ENCODE measurements around the gene CRYGA.

DNA sequence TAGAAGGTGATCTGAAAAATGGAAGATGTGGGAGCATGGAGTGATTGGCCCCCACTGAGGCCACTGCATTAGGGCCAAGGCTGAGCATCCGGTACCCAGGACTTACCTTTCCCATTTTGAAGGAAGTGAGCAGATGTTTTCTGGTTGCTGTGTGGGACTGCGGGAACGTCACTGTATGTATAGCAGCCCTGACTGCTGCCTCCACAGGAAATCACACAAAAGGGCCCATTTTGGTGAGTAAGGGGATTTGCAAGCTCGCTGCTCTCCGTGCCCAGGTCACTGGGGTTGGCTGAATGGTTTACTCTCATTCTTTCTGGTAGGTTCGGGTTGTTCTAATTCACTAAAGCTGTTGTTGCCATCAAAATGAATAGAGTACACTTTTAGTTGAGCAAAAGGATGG, 17.4 kb downstream of the CRYGA start, which contains the start of gene CRYGB:
- TF ChIP-seq POLR2AphosphoS5 (IDR thresholded peaks at IDR 0.05; ENCODE audit: low read depth, low read length), result no peak
- TF ChIP-seq, protein P1, sequence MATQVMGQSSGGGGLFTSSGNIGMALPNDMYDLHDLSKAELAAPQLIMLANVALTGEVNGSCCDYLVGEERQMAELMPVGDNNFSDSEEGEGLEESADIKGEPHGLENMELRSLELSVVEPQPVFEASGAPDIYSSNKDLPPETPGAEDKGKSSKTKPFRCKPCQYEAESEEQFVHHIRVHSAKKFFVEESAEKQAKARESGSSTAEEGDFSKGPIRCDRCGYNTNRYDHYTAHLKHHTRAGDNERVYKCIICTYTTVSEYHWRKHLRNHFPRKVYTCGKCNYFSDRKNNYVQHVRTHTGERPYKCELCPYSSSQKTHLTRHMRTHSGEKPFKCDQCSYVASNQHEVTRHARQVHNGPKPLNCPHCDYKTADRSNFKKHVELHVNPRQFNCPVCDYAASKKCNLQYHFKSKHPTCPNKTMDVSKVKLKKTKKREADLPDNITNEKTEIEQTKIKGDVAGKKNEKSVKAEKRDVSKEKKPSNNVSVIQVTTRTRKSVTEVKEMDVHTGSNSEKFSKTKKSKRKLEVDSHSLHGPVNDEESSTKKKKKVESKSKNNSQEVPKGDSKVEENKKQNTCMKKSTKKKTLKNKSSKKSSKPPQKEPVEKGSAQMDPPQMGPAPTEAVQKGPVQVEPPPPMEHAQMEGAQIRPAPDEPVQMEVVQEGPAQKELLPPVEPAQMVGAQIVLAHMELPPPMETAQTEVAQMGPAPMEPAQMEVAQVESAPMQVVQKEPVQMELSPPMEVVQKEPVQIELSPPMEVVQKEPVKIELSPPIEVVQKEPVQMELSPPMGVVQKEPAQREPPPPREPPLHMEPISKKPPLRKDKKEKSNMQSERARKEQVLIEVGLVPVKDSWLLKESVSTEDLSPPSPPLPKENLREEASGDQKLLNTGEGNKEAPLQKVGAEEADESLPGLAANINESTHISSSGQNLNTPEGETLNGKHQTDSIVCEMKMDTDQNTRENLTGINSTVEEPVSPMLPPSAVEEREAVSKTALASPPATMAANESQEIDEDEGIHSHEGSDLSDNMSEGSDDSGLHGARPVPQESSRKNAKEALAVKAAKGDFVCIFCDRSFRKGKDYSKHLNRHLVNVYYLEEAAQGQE (IDR thresholded peaks at IDR 0.05; ENCODE audit: insufficient read depth in 1 of 2, low read depth in 2 of 2, low read length in 1 of 2), result no peak
- TF ChIP-seq SIN3A (IDR thresholded peaks at IDR 0.05; ENCODE audit: borderline replicate concordance, insufficient read depth, low read depth, low read length), result no peak
- TF ChIP-seq, protein P2, sequence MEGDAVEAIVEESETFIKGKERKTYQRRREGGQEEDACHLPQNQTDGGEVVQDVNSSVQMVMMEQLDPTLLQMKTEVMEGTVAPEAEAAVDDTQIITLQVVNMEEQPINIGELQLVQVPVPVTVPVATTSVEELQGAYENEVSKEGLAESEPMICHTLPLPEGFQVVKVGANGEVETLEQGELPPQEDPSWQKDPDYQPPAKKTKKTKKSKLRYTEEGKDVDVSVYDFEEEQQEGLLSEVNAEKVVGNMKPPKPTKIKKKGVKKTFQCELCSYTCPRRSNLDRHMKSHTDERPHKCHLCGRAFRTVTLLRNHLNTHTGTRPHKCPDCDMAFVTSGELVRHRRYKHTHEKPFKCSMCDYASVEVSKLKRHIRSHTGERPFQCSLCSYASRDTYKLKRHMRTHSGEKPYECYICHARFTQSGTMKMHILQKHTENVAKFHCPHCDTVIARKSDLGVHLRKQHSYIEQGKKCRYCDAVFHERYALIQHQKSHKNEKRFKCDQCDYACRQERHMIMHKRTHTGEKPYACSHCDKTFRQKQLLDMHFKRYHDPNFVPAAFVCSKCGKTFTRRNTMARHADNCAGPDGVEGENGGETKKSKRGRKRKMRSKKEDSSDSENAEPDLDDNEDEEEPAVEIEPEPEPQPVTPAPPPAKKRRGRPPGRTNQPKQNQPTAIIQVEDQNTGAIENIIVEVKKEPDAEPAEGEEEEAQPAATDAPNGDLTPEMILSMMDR (IDR thresholded peaks at IDR 0.05), result no peak

Measured in Panc1 (cell line).